OCI-LY1 (cell line): ENCODE measurements around the gene CDH4.

Experiments
- H2AFZ ChIP-seq: fragments of 200-600 bp; sonication (generic), shearing (Covaris generic); 2 replicates; pipeline ENCODE4 v1.6.0; 2014; ENCODE audit warnings: antibody characterized with exemption, mild to moderate bottlenecking, low read length
- H3F3A ChIP-seq: fragments of 200-600 bp; sonication (generic), shearing (Covaris generic); 2 replicates; pipeline ENCODE4 v1.6.0; 2014; ENCODE audit warnings: mild to moderate bottlenecking, antibody characterized with exemption, low read length, moderate library complexity; ENCODE audit not compliant: insufficient read depth
- H3K27ac ChIP-seq: fragments of 200-600 bp; sonication (generic); 2 replicates; pipeline ENCODE4 v1.5.1; 2014; ENCODE audit warnings: low read length, mixed run types, mild to moderate bottlenecking, low read depth; ENCODE audit not compliant: poor library complexity, severe bottlenecking
- H3K27me3 ChIP-seq: fragments of 200-600 bp; sonication (generic); 2 replicates; pipeline ENCODE4 v1.6.0; 2014; ENCODE audit warnings: antibody characterized with exemption, mild to moderate bottlenecking, low read length, moderate library complexity; ENCODE audit not compliant: insufficient read depth
- H3K36me3 ChIP-seq: fragments of 200-600 bp; sonication (generic); 2 replicates; pipeline ENCODE4 v1.6.1; 2014; ENCODE audit warnings: mild to moderate bottlenecking, antibody characterized with exemption, low read length, moderate library complexity, mixed read lengths; ENCODE audit not compliant: insufficient read depth
- H3K4me1 ChIP-seq: fragments of 200-600 bp; sonication (generic); 2 replicates; pipeline ENCODE4 v1.5.1; 2014; ENCODE audit warnings: mild to moderate bottlenecking, low read length, moderate library complexity; ENCODE audit not compliant: insufficient read depth, severe bottlenecking
- H3K4me2 ChIP-seq: fragments of 200-600 bp; sonication (generic), shearing (Covaris generic); 2 replicates; pipeline ENCODE4 v1.6.1; 2014; ENCODE audit warnings: low read length
- H3K4me3 ChIP-seq: fragments of 200-600 bp; sonication (generic); 2 replicates; pipeline ENCODE4 v1.5.1; 2014; ENCODE audit warnings: low read length, low read depth, mild to moderate bottlenecking, mixed read lengths; ENCODE audit not compliant: poor library complexity, severe bottlenecking
- H3K79me2 ChIP-seq: fragments of 200-600 bp; shearing (Covaris generic); 2 replicates; pipeline ENCODE4 v1.6.1; 2016; ENCODE audit warnings: mixed run types, low read length, mixed read lengths; ENCODE audit not compliant: insufficient read depth
- H3K9ac ChIP-seq: fragments of 200-600 bp; sonication (generic), shearing (Covaris generic); 2 replicates; pipeline ENCODE4 v1.6.1; 2014; ENCODE audit warnings: mild to moderate bottlenecking, low read length, mixed read lengths
- H3K9me2 ChIP-seq: fragments of 200-600 bp; sonication (generic), shearing (Covaris generic); 2 replicates; pipeline ENCODE4 v1.6.1; 2014; ENCODE audit warnings: low read depth, mild to moderate bottlenecking, low read length, mixed read lengths
- H3K9me3 ChIP-seq: fragments of 200-600 bp; shearing (Covaris generic); 2 replicates; pipeline ENCODE4 v1.6.1; 2014; ENCODE audit warnings: low read length, mixed read lengths
- H4K20me1 ChIP-seq: fragments of 200-600 bp; sonication (generic), shearing (Covaris generic); 2 replicates; pipeline ENCODE4 v1.6.0; 2016; ENCODE audit warnings: mild to moderate bottlenecking, low read length; ENCODE audit not compliant: insufficient read depth
- CTCF ChIP-seq: fragments of 200-600 bp; sonication (generic), shearing (Covaris generic); IDR thresholded peaks from 2 replicates; pipeline ENCODE4 v1.5.1; 2017; ENCODE audit warnings: mild to moderate bottlenecking, antibody characterized with exemption, low read length, moderate library complexity, mixed read lengths
- EZH2 ChIP-seq: fragments of 200-600 bp; sonication (generic), shearing (Covaris generic); IDR thresholded peaks from 2 replicates; pipeline ENCODE4 v1.8.0; 2017; ENCODE audit warnings: borderline replicate concordance, mixed run types, mild to moderate bottlenecking, antibody characterized with exemption, low read length, moderate library complexity, mixed read lengths

Gene CDH4

GRCh38 chr20:61652146-61652545 lies 400.1 kb downstream of the CDH4 start:
- H3K36me3 ChIP-seq, result no peaks in the 10 kb centered on the region
- no peak overlapping the region for H2AFZ ChIP-seq
- no peak overlapping the region for H3K9ac ChIP-seq
- H3K4me1 ChIP-seq, result no peaks in the 10 kb centered on the region
- no peaks in the 10 kb centered on the region for H3F3A ChIP-seq
- TF ChIP-seq EZH2 (no peak), CTCF (no peak)
- no peaks in the 10 kb centered on the region for H4K20me1 ChIP-seq
- H3K9me2 ChIP-seq, result no peaks in the 10 kb centered on the region
- no peak overlapping the region for H3K4me3 ChIP-seq
- no peaks in the 10 kb centered on the region for H3K9me3 ChIP-seq
- H3K27me3 ChIP-seq, result no peaks in the 10 kb centered on the region
- no peak overlapping the region for H3K4me2 ChIP-seq
- no peaks in the 10 kb centered on the region for H3K79me2 ChIP-seq
- H3K27ac ChIP-seq, result no peak overlapping the region

- Histone ChIP-seq H3K36me3 (no peaks in the 10 kb centered on the region), H2AFZ (no peak overlapping the region), H3K4me2 (no peak overlapping the region), H3K27ac (no peak overlapping the region), H3K9me2 (no peaks in the 10 kb centered on the region), H3K27me3 (no peaks in the 10 kb centered on the region), H3K9me3 (no peaks in the 10 kb centered on the region), H3K4me3 (no peak overlapping the region), H3K9ac (no peak overlapping the region), H3K4me1 (no peaks in the 10 kb centered on the region), H3K79me2 (no peaks in the 10 kb centered on the region), H4K20me1 (no peaks in the 10 kb centered on the region), H3F3A (no peaks in the 10 kb centered on the region)
- TF ChIP-seq EZH2 (no peak), CTCF (no peak)
Measured at GRCh38 chr20:61654726-61655125, 402.7 kb downstream of the CDH4 start.

- no peaks in the 10 kb centered on the region for H3K9me3 ChIP-seq
- no peaks in the 10 kb centered on the region for H3K36me3 ChIP-seq
Measured at GRCh38 chr20:61655591-61655990, 403.5 kb downstream of the CDH4 start.

More at GRCh38 chr20:61655591-61655990, 403.5 kb downstream of the CDH4 start:
- no peak overlapping the region for H2AFZ ChIP-seq
- no peaks in the 10 kb centered on the region for H3F3A ChIP-seq
- no peak overlapping the region for H3K9ac ChIP-seq
- no peaks in the 10 kb centered on the region for H3K9me2 ChIP-seq
- no peak overlapping the region for H3K4me3 ChIP-seq
- H4K20me1 ChIP-seq, result no peaks in the 10 kb centered on the region
- no peaks in the 10 kb centered on the region for H3K79me2 ChIP-seq
- TF ChIP-seq EZH2 (no peak), CTCF (no peak)
- H3K4me1 ChIP-seq, result no peaks in the 10 kb centered on the region
- H3K27me3 ChIP-seq, result no peaks in the 10 kb centered on the region
- no peak overlapping the region for H3K27ac ChIP-seq
- no peak overlapping the region for H3K4me2 ChIP-seq
